Jurkat, Clone E6-1 (cell line): Measurements from ENCODE around the gene MICU1.
"Not testable (repeated sequence)": the region's sequence is repeated elsewhere in the genome, so short reads cannot be mapped to it uniquely, and the experiment has no call there.

ENCODE experiments used
- DNase-seq: peaks from one replicate; pipeline ENCODE4 v3.0.0-alpha.2; 2011; ENCODE audit warnings: low read depth, low spot score
- H3K4me3 ChIP-seq: 2 replicates; pipeline ENCODE4 v1.5.1; 2011; ENCODE audit warnings: mild to moderate bottlenecking, low read length, control low read depth, moderate library complexity

Gene MICU1

DNA sequence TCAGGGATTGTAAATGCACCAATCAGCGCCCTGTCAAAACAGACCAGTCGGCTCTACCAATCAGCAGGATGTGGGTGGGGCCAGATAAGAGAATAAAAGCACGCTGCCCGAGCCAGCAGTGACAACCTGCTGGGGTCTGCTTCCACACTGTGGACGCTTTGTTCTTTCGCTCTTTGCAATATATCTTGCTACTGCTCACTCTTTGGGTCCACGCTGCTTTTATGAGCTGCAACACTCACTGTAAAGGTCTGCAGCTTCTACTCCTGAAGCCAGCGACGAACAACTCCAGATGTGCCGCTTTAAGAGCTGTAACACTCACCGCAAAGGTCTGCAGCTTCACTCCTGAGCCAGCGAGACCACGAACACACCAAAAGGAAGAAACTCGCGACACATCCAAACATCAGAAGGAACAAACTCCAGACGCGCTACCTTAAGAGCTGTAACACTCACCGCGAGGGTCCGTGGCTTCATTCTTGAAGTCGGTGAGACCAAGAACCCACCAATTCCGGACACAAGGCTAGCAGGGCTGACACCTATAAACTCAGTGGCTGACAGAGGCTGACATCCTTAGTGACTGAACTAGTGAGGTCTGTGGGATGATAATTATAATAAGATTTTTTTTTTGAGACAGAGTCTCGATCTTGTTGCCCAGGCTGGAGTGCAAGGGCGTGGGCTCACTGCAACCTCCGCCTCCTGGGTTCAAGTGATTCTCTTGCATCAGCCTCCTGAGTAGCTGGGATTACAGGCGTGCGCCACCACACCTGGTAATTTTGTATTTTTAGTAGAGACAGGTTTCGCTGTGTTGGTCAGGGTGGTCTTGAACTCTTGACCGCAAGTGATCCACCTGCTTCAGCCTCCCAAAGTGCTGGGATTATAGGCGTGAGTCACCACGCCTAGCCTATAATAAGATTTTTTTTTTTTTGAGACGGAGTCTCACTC lies 298.9 kb downstream of the MICU1 start:
- peak; percentile 69 for DNase-seq
- H3K4me3 ChIP-seq, result peak overlapping the region; percentile 21

DNA sequence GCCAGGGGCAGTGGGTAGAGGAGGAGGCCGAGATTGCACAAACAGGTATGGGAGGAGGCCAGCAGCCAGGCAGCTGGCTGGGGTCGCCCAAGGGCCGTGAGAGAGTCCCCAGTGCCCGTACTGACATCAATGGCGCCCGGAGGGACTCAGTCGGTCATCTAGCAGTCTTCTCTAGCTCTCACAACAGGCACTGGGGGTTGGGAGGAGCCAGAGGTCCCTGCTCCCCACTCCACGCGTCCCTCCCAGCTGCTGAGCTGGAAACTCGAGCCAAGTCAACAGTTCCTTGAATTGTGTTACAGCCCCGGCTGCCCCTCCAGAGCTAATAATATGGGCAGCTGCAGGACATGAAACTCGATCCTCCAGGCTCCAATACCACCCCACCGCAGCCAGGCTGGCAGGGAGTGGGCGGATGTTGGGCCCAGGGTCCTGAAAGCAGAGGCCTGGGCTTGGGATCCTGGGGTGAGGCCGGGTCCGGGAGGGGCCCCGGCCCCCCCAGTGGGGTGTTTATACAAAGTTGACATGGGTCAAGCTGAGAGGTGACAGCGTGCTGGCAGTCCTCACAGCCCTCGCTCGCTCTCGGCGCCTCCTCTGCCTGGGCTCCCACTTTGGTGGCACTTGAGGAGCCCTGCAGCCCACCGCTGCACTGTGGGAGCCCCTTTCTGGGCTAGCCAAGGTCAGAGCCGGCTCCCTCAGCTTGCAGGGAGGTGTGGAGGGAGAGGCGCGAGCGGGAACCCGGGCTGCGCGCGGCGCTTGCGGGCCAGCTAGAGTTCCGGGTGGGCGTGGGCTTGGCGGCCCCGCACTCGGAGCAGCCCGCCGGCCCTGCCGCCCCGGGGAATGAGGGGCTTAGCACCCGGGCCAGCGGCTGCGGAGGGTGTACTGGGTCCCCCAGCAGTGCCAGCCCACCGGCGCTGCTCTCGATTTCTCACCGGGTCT lies 300.4 kb downstream of the MICU1 start:
- not testable (repeated sequence) for DNase-seq, H3K4me3 ChIP-seq

GRCh38 chr10:72323771-72324191 lies 302.1 kb downstream of the MICU1 start:
- H3K4me3 ChIP-seq, result no peak overlapping the region
- no peak for DNase-seq

GRCh38 chr10:72323108-72323749 lies 302.6 kb downstream of the MICU1 start:
- H3K4me3 ChIP-seq, result no peak overlapping the region
- DNase-seq, result no peak

- H3K4me3 ChIP-seq, result no peak overlapping the region
- DNase-seq, result no peak
Measured at GRCh38 chr10:72322280-72323058, 303.4 kb downstream of the MICU1 start.

DNA sequence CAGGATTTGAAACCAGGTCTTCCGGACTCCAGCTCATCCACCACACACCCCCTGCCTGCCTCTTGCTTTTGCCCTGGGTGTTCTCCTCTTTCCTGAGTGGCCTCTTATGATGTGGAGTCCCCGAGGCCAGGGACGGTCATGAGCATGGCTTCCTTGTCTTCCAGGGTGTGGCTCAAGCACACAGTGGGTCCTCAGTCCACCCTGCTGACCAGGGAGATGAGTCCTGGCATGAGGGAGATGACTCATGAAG lies 303.9 kb downstream of the MICU1 start:
- no peak for DNase-seq
- no peak overlapping the region for H3K4me3 ChIP-seq

DNA sequence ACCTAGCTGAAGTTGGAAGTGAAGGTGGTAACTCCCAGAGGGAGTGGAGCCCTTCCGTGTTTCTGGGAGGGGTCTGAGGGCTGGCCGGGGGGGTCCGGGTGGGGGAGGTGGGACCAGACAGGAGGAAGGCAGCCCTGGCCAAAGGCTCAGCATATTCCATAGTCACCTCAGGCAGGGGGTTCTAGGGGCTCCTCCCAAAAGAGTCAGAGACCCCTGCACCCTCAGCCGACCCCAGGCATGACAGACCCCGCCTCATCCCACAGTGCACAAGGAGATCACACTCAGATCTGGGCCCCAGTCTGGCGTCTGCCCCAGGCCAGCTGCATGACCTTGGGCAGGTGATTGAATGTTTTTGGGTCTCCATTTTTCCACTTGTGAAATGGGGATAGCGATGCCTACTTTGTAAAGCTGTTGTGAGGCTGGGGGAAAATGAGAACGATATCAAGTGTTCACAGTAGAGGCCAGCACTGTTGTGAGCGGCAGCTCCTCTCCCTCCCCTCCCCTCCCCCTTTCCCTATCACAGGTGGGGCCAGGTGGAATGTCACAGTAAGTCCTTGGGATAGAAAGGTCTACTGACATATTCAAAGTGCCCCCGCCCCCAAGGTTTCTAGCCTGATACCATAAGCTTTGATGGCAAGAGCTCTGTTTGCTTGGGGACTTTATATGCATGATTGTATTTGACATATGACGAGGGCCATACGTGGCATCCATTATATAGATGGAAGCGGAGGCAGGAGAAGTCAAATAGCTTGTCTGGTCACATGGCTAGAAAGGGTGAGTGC lies 304.4 kb downstream of the MICU1 start:
- DNase-seq, result no peak
- peak overlapping the region; percentile 21; the same call in 1 of the 2 replicates for H3K4me3 ChIP-seq

GRCh38 chr10:72320676-72321247 lies 305.1 kb downstream of the MICU1 start:
- H3K4me3 ChIP-seq, result peak overlapping the region; percentile 45
- DNase-seq, result peak; percentile 72

DNA sequence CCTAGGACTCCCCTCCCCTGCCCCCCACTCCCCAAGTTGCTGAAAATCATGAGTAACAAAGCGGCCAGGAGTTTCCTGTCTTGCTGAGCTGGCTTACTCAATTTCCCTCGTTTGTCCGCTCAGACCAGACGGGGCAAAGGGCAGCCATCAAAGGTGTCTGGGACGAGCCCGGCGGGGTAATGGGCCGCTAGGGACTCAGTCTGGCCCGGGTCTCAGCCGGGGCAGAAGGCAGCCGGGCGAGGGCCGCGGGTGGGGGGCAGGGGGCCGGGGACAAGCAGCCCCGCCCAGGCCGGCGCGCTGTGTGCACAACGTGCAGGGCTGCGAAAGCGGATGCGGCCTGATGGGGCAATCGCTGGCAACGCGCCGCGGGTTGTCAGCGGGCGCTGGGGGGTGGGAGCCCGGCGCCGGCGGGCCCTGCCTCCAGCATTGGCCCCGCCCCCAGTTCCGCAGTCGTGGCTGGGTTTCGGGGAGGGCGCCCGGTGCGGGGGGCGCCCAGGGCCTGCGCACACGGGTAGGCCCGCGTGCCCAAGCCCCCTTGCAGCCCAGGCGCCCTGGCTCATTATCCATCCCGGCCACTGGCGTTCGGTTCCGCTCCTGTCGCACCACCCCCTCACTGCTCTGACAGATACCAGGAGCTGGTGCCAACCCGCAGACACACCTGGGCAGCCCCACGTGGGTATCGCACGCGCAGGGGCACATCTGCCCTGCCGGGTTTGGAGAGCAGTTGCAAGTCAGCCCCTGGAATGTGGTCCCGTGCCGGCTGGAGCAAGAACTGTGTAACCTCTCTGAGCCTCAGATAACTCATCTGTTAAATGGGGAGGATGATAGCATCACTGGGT lies 306.2 kb downstream of the MICU1 start:
- H3K4me3 ChIP-seq, result peak overlapping the region; percentile 51
- peak; percentile 95 for DNase-seq

GRCh38 chr10:72318418-72319262 lies 307.2 kb downstream of the MICU1 start:
- DNase-seq, result no peak
- H3K4me3 ChIP-seq, result peak overlapping the region; percentile 51
